ENCODE results near the gene ADCY1. TPM values are rescaled to one million over a fixed set of nuclear protein-coding genes. Genes with fewer than 3 reads are reported as not detected.

The ADCY1 gene
- total RNA-seq, 4 donors from 2014 or later: under 0.01 to 4.3 (median 4.1) TPM; not detected in 1

GRCh38 chr7:45712057-45712689 lies 138.0 kb downstream of the ADCY1 start:
- Histone ChIP-seq H3K4me3 (no peak overlapping the region), H3K9me3 (no peaks in the 10 kb centered on the region), H3K36me3 (no peaks in the 10 kb centered on the region), H3K27me3 (no peaks in the 10 kb centered on the region), H3K27ac (no peak overlapping the region), H3K4me1 (no peaks in the 10 kb centered on the region)
- intact Hi-C loops (cut with DNase I; ENCODE audit: low total_unique reads): no loop called here
- TF ChIP-seq CTCF (IDR thresholded peaks at IDR 0.05): no peak
- no peak for TF ChIP-seq POLR2A (IDR thresholded peaks at IDR 0.05)
- DNase-seq: no peak

- TF ChIP-seq CTCF (IDR thresholded peaks at IDR 0.05) (no peak), POLR2A (IDR thresholded peaks at IDR 0.05) (no peak)
- no peak overlapping the region for H3K27ac ChIP-seq
- H3K4me1 ChIP-seq: no peaks in the 10 kb centered on the region
- no peaks in the 10 kb centered on the region for H3K36me3 ChIP-seq
- H3K4me3 ChIP-seq: no peak overlapping the region
- H3K27me3 ChIP-seq: no peaks in the 10 kb centered on the region
- no peaks in the 10 kb centered on the region for H3K9me3 ChIP-seq
- intact Hi-C loops (cut with DNase I; ENCODE audit: low total_unique reads): no loop called here
- no peak for DNase-seq
Observed at GRCh38 chr7:45712872-45713668, 138.9 kb downstream of the ADCY1 start.

- Histone ChIP-seq H3K27ac (no peak overlapping the region), H3K4me3 (no peak overlapping the region), H3K36me3 (no peaks in the 10 kb centered on the region), H3K9me3 (no peaks in the 10 kb centered on the region), H3K27me3 (no peaks in the 10 kb centered on the region), H3K4me1 (no peaks in the 10 kb centered on the region)
- TF ChIP-seq CTCF (IDR thresholded peaks at IDR 0.05) (no peak), POLR2A (IDR thresholded peaks at IDR 0.05) (no peak)
- intact Hi-C loops (cut with DNase I; ENCODE audit: low total_unique reads): no loop called here
- no peak for DNase-seq
Observed at GRCh38 chr7:45713669-45714520, 139.7 kb downstream of the ADCY1 start.

- Histone ChIP-seq H3K27ac (no peak overlapping the region), H3K4me3 (no peak overlapping the region), H3K36me3 (no peaks in the 10 kb centered on the region), H3K27me3 (no peaks in the 10 kb centered on the region), H3K4me1 (no peaks in the 10 kb centered on the region), H3K9me3 (no peaks in the 10 kb centered on the region)
- intact Hi-C loops (cut with DNase I; ENCODE audit: low total_unique reads): no loop called here
- TF ChIP-seq CTCF (IDR thresholded peaks at IDR 0.05) (no peak), POLR2A (IDR thresholded peaks at IDR 0.05) (no peak)
- DNase-seq: no peak
Observed at GRCh38 chr7:45714521-45714820, 140.3 kb downstream of the ADCY1 start.

All from uterus (tissue), 4 donors.